Glomerular visceral epithelial cell (primary cell): ENCODE measurements around the gene ELK3.

Experiments
- DNase-seq: peaks from one replicate; pipeline ENCODE4 v3.0.0-alpha.2; 2016; ENCODE audit errors: extremely low spot score

Gene ELK3

GRCh38 chr12:96187956-96188355 is 6.2 kb upstream of the ELK3 start:
- no peak for DNase-seq

GRCh38 chr12:96189781-96190180 is 4.4 kb upstream of the ELK3 start:
- no peak for DNase-seq

- DNase-seq = peak; percentile 79
Measured at GRCh38 chr12:96190413-96191108, 3.6 kb upstream of the ELK3 start.

GRCh38 chr12:96192926-96193573 is 1.1 kb upstream of the ELK3 start:
- no peak for DNase-seq

- no peak for DNase-seq
Measured at GRCh38 chr12:96194576-96194889, 358 bp downstream of the ELK3 start.

GRCh38 chr12:96194971-96195844 is 1.0 kb downstream of the ELK3 start:
- peak; percentile 75 for DNase-seq

- peak; percentile 76 for DNase-seq
Measured at GRCh38 chr12:96195845-96196451, 1.8 kb downstream of the ELK3 start.

- DNase-seq = no peak
Measured at GRCh38 chr12:96196781-96197180, 2.6 kb downstream of the ELK3 start.

GRCh38 chr12:96197503-96198272 is 3.5 kb downstream of the ELK3 start:
- peak; percentile 77 for DNase-seq

GRCh38 chr12:96198965-96199364 is 4.8 kb downstream of the ELK3 start:
- peak; percentile 70 for DNase-seq

- DNase-seq = no peak
Measured at GRCh38 chr12:96199464-96199863, 5.3 kb downstream of the ELK3 start.

- DNase-seq = no peak
Measured at GRCh38 chr12:96201272-96202227, 7.4 kb downstream of the ELK3 start.

GRCh38 chr12:96204381-96204780 is 10.2 kb downstream of the ELK3 start:
- DNase-seq = no peak

GRCh38 chr12:96205908-96206307 is 11.7 kb downstream of the ELK3 start:
- no peak for DNase-seq

GRCh38 chr12:96206936-96207662 is 12.9 kb downstream of the ELK3 start:
- DNase-seq = no peak

- DNase-seq = peak; percentile 40
Measured at GRCh38 chr12:96208346-96208745, 14.2 kb downstream of the ELK3 start.

- no peak for DNase-seq
Measured at GRCh38 chr12:96208801-96209549, 14.8 kb downstream of the ELK3 start.

GRCh38 chr12:96210376-96211055 is 16.3 kb downstream of the ELK3 start:
- no peak for DNase-seq
